ENCODE data around the gene ERG. TPM values are rescaled to one million over a fixed set of nuclear protein-coding genes. Genes with fewer than 3 reads are reported as not detected.

The ERG gene
- total RNA-seq, 6 experiments from 2014 or later = 3.1 to 6.4 (median 5.2) TPM

GRCh38 chr21:38440746-38441145 is 57.5 kb downstream of the ERG start:
- H3K9me3 ChIP-seq = no peaks in the 10 kb centered on the region
- H3K27me3 ChIP-seq = no peaks in the 10 kb centered on the region
- H3K4me3 ChIP-seq = no peak overlapping the region
- no peak overlapping the region for H3K27ac ChIP-seq
- DNase-seq (no peak), ATAC-seq (peak in 2 of 4 donors; percentile 29 to 51)
- TF ChIP-seq POLR2A (IDR thresholded peaks at IDR 0.05) = no peak
- TF ChIP-seq CTCF (IDR thresholded peaks at IDR 0.05) = no peak
- no peaks in the 10 kb centered on the region for H3K4me1 ChIP-seq
- intact Hi-C loops (cut with DNase I) = no loop called here
- 50% methylated on average over 4 of the region's 5 CpGs for WGBS (ENCODE audit: insufficient coverage, low coverage, low lambda C conversion rate, missing lambda C conversion rate)
- no peaks in the 10 kb centered on the region for H3K36me3 ChIP-seq

GRCh38 chr21:38439957-38440356 is 58.3 kb downstream of the ERG start:
- no peaks in the 10 kb centered on the region for H3K36me3 ChIP-seq
- no peak overlapping the region for H3K4me3 ChIP-seq
- no peaks in the 10 kb centered on the region for H3K27me3 ChIP-seq
- H3K4me1 ChIP-seq = no peaks in the 10 kb centered on the region
- H3K27ac ChIP-seq = no peak overlapping the region
- intact Hi-C loops (cut with DNase I) = no loop called here
- WGBS (ENCODE audit: insufficient coverage, low coverage, low lambda C conversion rate, missing lambda C conversion rate) = 31% methylated on average over 2 of the region's 5 CpGs
- H3K9me3 ChIP-seq = no peaks in the 10 kb centered on the region
- no peak for TF ChIP-seq CTCF (IDR thresholded peaks at IDR 0.05)
- no peak for TF ChIP-seq POLR2A (IDR thresholded peaks at IDR 0.05)
- no peak for DNase-seq
- no peak for ATAC-seq

- Histone ChIP-seq H3K9me3 (no peaks in the 10 kb centered on the region), H3K4me3 (no peak overlapping the region), H3K27me3 (no peaks in the 10 kb centered on the region), H3K36me3 (no peaks in the 10 kb centered on the region), H3K4me1 (no peaks in the 10 kb centered on the region), H3K27ac (no peak overlapping the region)
- intact Hi-C loops (cut with DNase I) = no loop called here
- ATAC-seq (no peak), DNase-seq (no peak)
- TF ChIP-seq POLR2A (IDR thresholded peaks at IDR 0.05) (no peak), CTCF (IDR thresholded peaks at IDR 0.05) (no peak)
- 50% methylated on average over 5 of the region's 6 CpGs for WGBS (ENCODE audit: insufficient coverage, low coverage, low lambda C conversion rate, missing lambda C conversion rate)
These were observed 58.9 kb downstream of the ERG start for GRCh38 chr21:38439426-38439825.

- DNase-seq (peak in 1 of 3 donors; percentile 55), ATAC-seq (peak in 3 of 4 donors; percentile 23 to 31 (median 30))
- WGBS (ENCODE audit: insufficient coverage, low coverage, low lambda C conversion rate, missing lambda C conversion rate) = 62% methylated on average over 7 of the region's 11 CpGs
- TF ChIP-seq POLR2A (IDR thresholded peaks at IDR 0.05) = no peak
- TF ChIP-seq CTCF (IDR thresholded peaks at IDR 0.05) = no peak
- Histone ChIP-seq H3K9me3 (no peaks in the 10 kb centered on the region), H3K36me3 (no peaks in the 10 kb centered on the region), H3K27ac (no peak overlapping the region), H3K27me3 (no peaks in the 10 kb centered on the region), H3K4me1 (no peaks in the 10 kb centered on the region), H3K4me3 (no peak overlapping the region)
- intact Hi-C loops (cut with DNase I) = no loop called here
These were observed 59.8 kb downstream of the ERG start for GRCh38 chr21:38438462-38438893.

GRCh38 chr21:38436341-38436740 is 61.9 kb downstream of the ERG start:
- ATAC-seq = no peak
- H3K36me3 ChIP-seq = no peaks in the 10 kb centered on the region
- no peaks in the 10 kb centered on the region for H3K9me3 ChIP-seq
- no peak overlapping the region for H3K27ac ChIP-seq
- H3K4me3 ChIP-seq = no peak overlapping the region
- no peak for TF ChIP-seq CTCF (IDR thresholded peaks at IDR 0.05)
- TF ChIP-seq POLR2A (IDR thresholded peaks at IDR 0.05) = no peak
- no peaks in the 10 kb centered on the region for H3K4me1 ChIP-seq
- intact Hi-C loops (cut with DNase I) = no loop called here
- no peaks in the 10 kb centered on the region for H3K27me3 ChIP-seq
- 60% methylated on average over 4 of the region's 4 CpGs for WGBS (ENCODE audit: insufficient coverage, low coverage, low lambda C conversion rate, missing lambda C conversion rate)
- DNase-seq = no peak
